Measurements from ENCODE around the gene KCNH6. TPM values are rescaled to one million over a fixed set of nuclear protein-coding genes. Genes with fewer than 3 reads are reported as not detected.

KCNH6 gene
- total RNA-seq, 2 experiments from 2014 or later: not detected

GRCh38 chr17:63557416-63557815, 34.3 kb downstream of the KCNH6 start:
- ATAC-seq (ENCODE audit: poor library complexity) (no peak), DNase-seq (no peak)
- H3K36me3 Mint-ChIP-seq (ENCODE audit: low read depth): peaks cover 22% of the 10 kb centered on the region
- H3K9me3 ChIP-seq (ENCODE audit: control insufficient read depth in 1 of 2, insufficient read depth in 1 of 2, low read length in 2 of 2): no peaks in the 10 kb centered on the region
- peaks cover 88% of the 10 kb centered on the region for H3K4me1 Mint-ChIP-seq (ENCODE audit: low read depth)
- TF ChIP-seq, protein P1, sequence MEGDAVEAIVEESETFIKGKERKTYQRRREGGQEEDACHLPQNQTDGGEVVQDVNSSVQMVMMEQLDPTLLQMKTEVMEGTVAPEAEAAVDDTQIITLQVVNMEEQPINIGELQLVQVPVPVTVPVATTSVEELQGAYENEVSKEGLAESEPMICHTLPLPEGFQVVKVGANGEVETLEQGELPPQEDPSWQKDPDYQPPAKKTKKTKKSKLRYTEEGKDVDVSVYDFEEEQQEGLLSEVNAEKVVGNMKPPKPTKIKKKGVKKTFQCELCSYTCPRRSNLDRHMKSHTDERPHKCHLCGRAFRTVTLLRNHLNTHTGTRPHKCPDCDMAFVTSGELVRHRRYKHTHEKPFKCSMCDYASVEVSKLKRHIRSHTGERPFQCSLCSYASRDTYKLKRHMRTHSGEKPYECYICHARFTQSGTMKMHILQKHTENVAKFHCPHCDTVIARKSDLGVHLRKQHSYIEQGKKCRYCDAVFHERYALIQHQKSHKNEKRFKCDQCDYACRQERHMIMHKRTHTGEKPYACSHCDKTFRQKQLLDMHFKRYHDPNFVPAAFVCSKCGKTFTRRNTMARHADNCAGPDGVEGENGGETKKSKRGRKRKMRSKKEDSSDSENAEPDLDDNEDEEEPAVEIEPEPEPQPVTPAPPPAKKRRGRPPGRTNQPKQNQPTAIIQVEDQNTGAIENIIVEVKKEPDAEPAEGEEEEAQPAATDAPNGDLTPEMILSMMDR (IDR thresholded peaks at IDR 0.05): no peak
- no peaks in the 10 kb centered on the region for H3K27me3 ChIP-seq (ENCODE audit: control insufficient read depth in 1 of 2, insufficient read depth in 2 of 2, low read length in 2 of 2)
- no peak overlapping the region for H3K27ac ChIP-seq (ENCODE audit: low read depth in 1 of 2, low read length in 2 of 2)
- H3K4me3 Mint-ChIP-seq: no peak overlapping the region
- H3K4me1 ChIP-seq (ENCODE audit: insufficient read depth, low read length): peaks cover 25% of the 10 kb centered on the region
- intact Hi-C loops (cut with DNase I, micrococcal nuclease): loop anchor here in 1 of 2 experiments (10.0 kb wide), 1 partner anchor 593 kb away; the partner anchor contains the start of gene TANC2
- CTCF ChIA-PET: no interaction called here
- no peaks in the 10 kb centered on the region for H3K9me3 Mint-ChIP-seq
- no peaks in the 10 kb centered on the region for H3K36me3 ChIP-seq (ENCODE audit: insufficient read depth, low read length)
- H3K27me3 Mint-ChIP-seq: no peaks in the 10 kb centered on the region
- H3K4me3 ChIP-seq (ENCODE audit: low read length): no peak overlapping the region
- POLR2A ChIA-PET: interaction anchor here (1.4 kb wide), 1 partner anchor 40 kb away, joined by 3 read pairs; no protein-coding TSS in a partner anchor
- no peak overlapping the region for H3K27ac Mint-ChIP-seq

DNA sequence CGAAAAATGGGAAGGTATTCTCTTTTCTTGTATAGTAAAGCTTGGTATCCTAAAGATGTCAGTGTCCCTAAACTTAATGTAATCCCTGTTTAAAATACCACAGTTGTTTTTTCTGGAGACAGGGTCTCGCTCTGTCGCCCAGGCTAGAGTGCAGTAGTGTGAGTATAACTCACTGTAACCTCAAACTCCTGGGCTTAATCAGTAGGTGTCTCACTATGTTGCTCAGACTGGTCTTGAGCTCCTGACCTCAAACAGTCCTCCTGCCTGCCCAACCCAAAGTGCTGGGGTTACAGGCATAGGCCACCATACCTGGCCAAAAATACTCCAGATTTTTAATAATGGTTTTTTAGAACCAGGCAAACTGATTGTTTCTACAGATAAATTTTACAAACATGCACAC, 35.3 kb downstream of the KCNH6 start:
- Mint-ChIP-seq H3K36me3 (ENCODE audit: low read depth) (peaks cover 20% of the 10 kb centered on the region), H3K27me3 (no peaks in the 10 kb centered on the region), H3K9me3 (no peaks in the 10 kb centered on the region), H3K4me3 (no peak overlapping the region), H3K4me1 (ENCODE audit: low read depth) (peaks cover 87% of the 10 kb centered on the region), H3K27ac (no peak overlapping the region)
- H3K27ac ChIP-seq (ENCODE audit: low read depth in 1 of 2, low read length in 2 of 2): no peak overlapping the region
- no peak for DNase-seq
- H3K27me3 ChIP-seq (ENCODE audit: control insufficient read depth in 1 of 2, insufficient read depth in 2 of 2, low read length in 2 of 2): no peaks in the 10 kb centered on the region
- no peaks in the 10 kb centered on the region for H3K9me3 ChIP-seq (ENCODE audit: control insufficient read depth in 1 of 2, insufficient read depth in 1 of 2, low read length in 2 of 2)
- ATAC-seq (ENCODE audit: poor library complexity): no peak
- no peaks in the 10 kb centered on the region for H3K36me3 ChIP-seq (ENCODE audit: insufficient read depth, low read length)
- POLR2A ChIA-PET: no interaction called here
- CTCF ChIA-PET: no interaction called here
- intact Hi-C loops (cut with DNase I, micrococcal nuclease): loop anchor here in 1 of 2 experiments (10.0 kb wide), 1 partner anchor 594 kb away; the partner anchor contains the start of gene TANC2
- H3K4me3 ChIP-seq (ENCODE audit: low read length): no peak overlapping the region
- TF ChIP-seq, protein P1 (IDR thresholded peaks at IDR 0.05): no peak
- peaks cover 23% of the 10 kb centered on the region for H3K4me1 ChIP-seq (ENCODE audit: insufficient read depth, low read length)

- Mint-ChIP-seq H3K4me3 (no peak overlapping the region), H3K27ac (peak overlapping the region; percentile 24), H3K36me3 (ENCODE audit: low read depth) (peaks cover 5% of the 10 kb centered on the region), H3K27me3 (no peaks in the 10 kb centered on the region), H3K4me1 (ENCODE audit: low read depth) (peaks cover 76% of the 10 kb centered on the region), H3K9me3 (no peaks in the 10 kb centered on the region)
- intact Hi-C loops (cut with DNase I, micrococcal nuclease): no loop called here
- DNase-seq (no peak), ATAC-seq (ENCODE audit: poor library complexity) (no peak)
- H3K36me3 ChIP-seq (ENCODE audit: insufficient read depth, low read length): no peaks in the 10 kb centered on the region
- no peak overlapping the region for H3K4me3 ChIP-seq (ENCODE audit: low read length)
- ChIA-PET POLR2A (interaction anchor here (0.7 kb wide), 1 partner anchor 149 kb away, joined by 5 read pairs; no protein-coding TSS in a partner anchor), CTCF (interaction anchor here (1.0 kb wide), 1 partner anchor 40 kb away, joined by 5 read pairs; no protein-coding TSS in a partner anchor)
- no peak overlapping the region for H3K27ac ChIP-seq (ENCODE audit: low read depth in 1 of 2, low read length in 2 of 2)
- H3K4me1 ChIP-seq (ENCODE audit: insufficient read depth, low read length): peaks cover 26% of the 10 kb centered on the region
- no peaks in the 10 kb centered on the region for H3K9me3 ChIP-seq (ENCODE audit: control insufficient read depth in 1 of 2, insufficient read depth in 1 of 2, low read length in 2 of 2)
- TF ChIP-seq, protein P1 (IDR thresholded peaks at IDR 0.05): no peak
- H3K27me3 ChIP-seq (ENCODE audit: control insufficient read depth in 1 of 2, insufficient read depth in 2 of 2, low read length in 2 of 2): no peaks in the 10 kb centered on the region
These were observed 38.7 kb downstream of the KCNH6 start for GRCh38 chr17:63561819-63562218.

All from CD4-positive, alpha-beta T cell (primary cell).